Stimulated activated CD4-positive, alpha-beta T cell treated with anti-CD3 and anti-CD28 coated beads, TNF-alpha, amount 100 ng/mL, for 24 hours (primary cell): ENCODE results near the gene FANCI.
A peak's percentile ranks its signal among the peaks of the same experiment; 100 is the strongest.

Experiments
- DNase-seq, 3 experiments: peaks; one replicate each; pipeline ENCODE4 v3.0.0-alpha.2; 2020; ENCODE audit warnings: low read depth in 3 of 3

The FANCI gene

GRCh38 chr15:89243691-89244573 lies at the start of gene FANCI:
FANCI (plus strand) TSS chr15:89243979; CDS start chr15:89247648, 3,669 bp downstream.
- DNase-seq = peak; percentile 97 to 98 (median 97)

- no peak for DNase-seq
These were observed 49.2 kb upstream of the FANCI start for GRCh38 chr15:89194608-89195007.

GRCh38 chr15:89195836-89196235 lies 47.9 kb upstream of the FANCI start:
- no peak for DNase-seq

GRCh38 chr15:89196241-89196640 lies 47.5 kb upstream of the FANCI start:
- no peak for DNase-seq

- DNase-seq = peak in 1 of 3 experiments; percentile 49
These were observed 46.8 kb upstream of the FANCI start for GRCh38 chr15:89196994-89197393.

GRCh38 chr15:89197503-89197971 lies 46.2 kb upstream of the FANCI start:
- no peak for DNase-seq

- DNase-seq = no peak
These were observed 45.6 kb upstream of the FANCI start for GRCh38 chr15:89198196-89198595.

GRCh38 chr15:89198934-89199333 lies 44.8 kb upstream of the FANCI start:
- DNase-seq = no peak

GRCh38 chr15:89199746-89200145 lies 44.0 kb upstream of the FANCI start:
- DNase-seq = no peak

- no peak for DNase-seq
These were observed 43.6 kb upstream of the FANCI start for GRCh38 chr15:89200182-89200581.

GRCh38 chr15:89201465-89202005 lies 42.2 kb upstream of the FANCI start:
- DNase-seq = no peak

- DNase-seq = peak in 2 of 3 experiments; percentile 10 to 17
These were observed 40.0 kb upstream of the FANCI start for GRCh38 chr15:89203705-89204273.

- DNase-seq = no peak
These were observed 37.7 kb upstream of the FANCI start for GRCh38 chr15:89205991-89206585.

- peak; percentile 46 to 72 (median 57) for DNase-seq
These were observed 36.9 kb upstream of the FANCI start for GRCh38 chr15:89206908-89207331.

GRCh38 chr15:89208256-89208655 lies 35.5 kb upstream of the FANCI start:
- DNase-seq = no peak

- DNase-seq = no peak
These were observed 34.7 kb upstream of the FANCI start for GRCh38 chr15:89209057-89209456.

- DNase-seq = no peak
These were observed 32.1 kb upstream of the FANCI start for GRCh38 chr15:89211678-89212170.

GRCh38 chr15:89215627-89216026 lies 28.2 kb upstream of the FANCI start:
- DNase-seq = no peak

GRCh38 chr15:89217031-89217430 lies 26.7 kb upstream of the FANCI start:
- no peak for DNase-seq

GRCh38 chr15:89217686-89218376 lies 25.9 kb upstream of the FANCI start:
- DNase-seq = no peak

- DNase-seq = no peak
These were observed 25.2 kb upstream of the FANCI start for GRCh38 chr15:89218531-89218930.

GRCh38 chr15:89221543-89221942 lies 22.2 kb upstream of the FANCI start, which contains the start of gene RLBP1:
RLBP1 (minus strand) TSS chr15:89221579; CDS start chr15:89218975, 2,604 bp downstream.
- no peak for DNase-seq
